ENCODE results near the gene MAGI2.
A peak's percentile ranks its signal among the peaks of the same experiment; 100 is the strongest.

MAGI2 gene

DNA sequence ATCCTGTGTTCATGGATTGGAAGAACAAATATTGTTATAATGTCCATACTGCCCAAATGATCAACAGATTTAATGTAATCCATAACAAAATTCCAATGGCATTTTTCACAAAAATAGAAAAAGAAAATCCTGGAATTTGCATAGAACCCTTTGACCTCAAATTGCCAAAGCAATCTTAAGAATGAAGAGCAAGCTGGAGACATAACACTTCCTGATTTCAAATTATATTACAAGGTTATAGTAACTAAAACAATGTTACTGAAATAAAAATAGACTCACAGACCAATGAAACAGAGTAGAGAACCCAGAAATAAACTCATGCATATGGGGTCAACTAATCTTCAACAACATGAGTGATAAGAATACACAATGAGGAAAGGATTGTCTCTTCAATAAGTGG, 1352.4 kb downstream of the MAGI2 start:
- no peak for DNase-seq

DNA sequence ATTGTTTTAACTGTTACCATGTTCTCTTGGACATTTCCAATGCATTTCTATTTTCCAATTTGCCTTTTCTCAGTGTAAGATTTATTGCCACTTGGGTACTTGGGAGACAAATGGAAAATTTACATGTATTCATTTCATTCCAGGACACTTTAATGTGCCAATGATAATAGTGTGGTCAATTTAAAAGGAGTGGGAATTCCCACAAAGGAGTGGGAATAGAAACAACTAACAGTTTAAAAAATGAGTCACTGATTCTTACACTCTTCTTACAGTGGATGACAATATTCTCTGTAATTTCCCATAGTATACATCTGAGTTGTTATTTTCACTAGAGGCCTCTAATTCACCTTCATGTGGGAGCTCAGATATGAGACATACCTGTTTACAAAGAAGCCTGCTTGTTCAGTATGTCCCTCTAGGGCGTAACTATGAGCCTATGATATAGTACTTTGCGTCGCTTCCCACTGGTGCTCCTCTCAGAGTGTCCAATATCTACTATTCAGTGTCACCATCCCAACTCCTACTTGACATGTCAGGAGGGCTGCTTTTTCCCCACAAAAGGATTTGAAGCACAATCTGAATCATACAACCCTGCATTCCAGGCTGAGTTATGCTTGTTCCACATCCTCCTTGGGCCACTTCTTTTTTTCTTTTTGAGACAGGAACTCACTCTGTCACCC, 1353.6 kb downstream of the MAGI2 start:
- DNase-seq, result no peak

DNA sequence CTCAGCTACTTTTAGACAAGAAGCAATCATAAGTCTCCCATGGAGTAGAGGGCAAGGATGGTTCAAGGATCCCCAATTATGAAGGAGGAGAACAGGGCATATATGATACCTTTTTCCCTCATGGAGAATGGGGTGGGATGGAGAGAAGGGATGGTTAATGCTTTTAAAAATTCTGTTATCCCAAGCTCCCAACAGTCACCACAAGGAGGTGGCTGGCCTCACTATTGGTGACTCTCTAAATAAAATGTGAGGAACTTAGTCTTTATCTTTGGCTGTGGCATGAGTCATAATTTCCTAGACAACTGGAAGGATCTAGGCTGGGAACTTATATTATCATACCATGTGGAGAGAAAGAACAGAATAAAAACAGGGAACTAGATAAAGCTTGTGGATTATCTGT, 1357.9 kb downstream of the MAGI2 start:
- no peak for DNase-seq

DNA sequence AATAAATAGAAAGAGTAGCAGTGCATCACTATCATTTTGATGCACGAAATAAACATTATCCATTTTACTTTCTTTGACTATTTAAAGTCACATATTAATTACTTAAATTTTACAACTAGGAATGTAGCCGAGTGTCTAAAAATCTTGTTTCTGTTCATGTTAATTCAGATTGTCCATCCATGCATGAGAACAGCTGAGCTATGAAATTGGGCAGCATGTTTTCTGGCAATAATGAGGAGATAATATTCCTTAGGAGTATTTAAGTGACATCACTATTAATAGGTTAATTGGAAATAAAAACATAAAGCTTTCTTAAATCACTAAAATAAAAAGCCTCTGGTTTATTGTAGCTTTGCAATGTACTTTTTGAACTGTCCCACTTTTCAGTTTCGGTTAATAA, 1361.1 kb downstream of the MAGI2 start:
- no peak for DNase-seq

DNA sequence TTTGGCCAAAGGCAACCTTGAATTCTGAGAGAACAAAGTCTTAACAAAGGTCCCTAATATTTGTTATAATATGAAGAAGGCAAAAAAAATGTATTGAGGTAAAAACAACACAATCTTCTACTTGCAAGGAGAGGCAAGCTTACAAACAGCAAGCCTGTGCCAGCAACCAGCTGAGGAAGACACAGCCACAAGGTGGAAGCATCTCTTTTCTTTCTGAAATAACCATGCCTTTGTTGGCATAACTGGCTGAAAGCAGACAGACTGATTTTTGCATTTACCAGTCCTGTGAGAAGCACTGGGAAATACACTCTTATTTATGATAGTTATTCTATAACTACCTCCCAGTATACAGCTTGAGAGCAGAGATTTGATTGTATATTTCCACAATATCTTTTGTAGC, 1362.9 kb downstream of the MAGI2 start:
- DNase-seq, result peak; percentile 55

DNA sequence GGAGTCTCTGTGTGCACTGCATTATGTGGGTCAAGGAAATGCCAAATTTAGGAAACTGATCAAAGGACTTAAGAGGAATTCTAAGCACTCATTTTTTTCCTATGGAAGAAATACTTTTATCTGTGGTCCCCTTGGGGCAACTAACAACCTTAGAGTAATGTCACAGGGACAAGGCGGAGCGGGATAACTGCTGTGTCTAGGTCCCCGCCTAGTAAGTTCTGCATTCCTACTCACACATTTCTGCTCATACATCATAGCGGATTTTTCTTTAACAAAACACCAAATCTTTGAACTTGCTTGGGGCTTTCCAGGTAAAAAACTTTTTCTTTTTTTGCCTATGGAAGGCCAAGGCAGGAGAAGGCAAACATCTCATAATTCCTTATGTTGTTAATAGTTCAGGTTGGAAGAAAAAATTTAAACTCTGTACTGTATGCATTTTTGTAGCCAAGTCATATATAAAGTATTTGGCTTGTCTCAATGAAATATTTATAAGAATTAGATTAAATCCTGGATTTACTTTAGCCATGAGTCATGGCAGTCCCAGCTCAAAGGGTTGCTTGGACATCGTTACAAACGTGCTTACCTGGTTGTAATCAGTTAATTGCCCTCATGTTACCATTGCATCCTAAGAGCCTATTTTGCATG, 1369.9 kb downstream of the MAGI2 start:
- DNase-seq, result no peak

DNA sequence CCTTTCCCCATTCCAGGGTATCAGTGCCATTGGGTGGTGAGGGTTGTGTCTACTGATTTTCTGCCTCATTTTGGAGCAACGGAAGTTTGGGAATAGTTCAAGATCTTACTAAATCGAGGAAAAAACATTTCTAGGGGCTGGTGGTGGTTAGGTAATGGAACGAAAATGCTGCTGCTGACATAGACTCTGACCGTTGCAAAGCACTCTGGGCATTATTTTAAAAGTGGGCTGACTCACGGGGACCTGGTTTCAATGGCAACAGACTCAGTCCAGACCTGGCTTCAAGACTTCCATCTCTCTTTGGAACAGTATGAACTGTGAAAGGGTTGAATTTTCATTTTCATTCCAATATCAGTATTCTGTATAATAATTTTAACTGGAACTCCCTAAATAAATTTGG, 1370.9 kb downstream of the MAGI2 start:
- no peak for DNase-seq

DNA sequence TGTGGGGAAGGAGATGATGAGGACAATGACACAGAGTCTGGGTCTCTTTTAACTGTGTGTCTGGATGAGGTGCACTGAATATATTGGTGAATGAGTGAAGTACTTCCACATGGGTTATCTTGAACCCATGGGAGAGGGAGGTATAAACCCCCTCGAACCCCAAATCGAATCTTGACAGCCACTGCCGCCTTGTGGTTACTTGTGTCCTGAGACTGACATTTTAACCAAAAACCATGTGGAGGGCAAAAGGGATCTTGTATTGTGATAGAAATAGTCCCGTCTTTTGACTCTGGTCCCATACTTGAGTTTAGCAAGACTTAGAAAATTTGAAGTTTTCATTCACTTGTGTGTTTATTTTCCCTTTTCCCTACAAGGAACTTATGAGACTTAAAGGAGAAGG, 1371.6 kb downstream of the MAGI2 start:
- DNase-seq, result no peak

DNA sequence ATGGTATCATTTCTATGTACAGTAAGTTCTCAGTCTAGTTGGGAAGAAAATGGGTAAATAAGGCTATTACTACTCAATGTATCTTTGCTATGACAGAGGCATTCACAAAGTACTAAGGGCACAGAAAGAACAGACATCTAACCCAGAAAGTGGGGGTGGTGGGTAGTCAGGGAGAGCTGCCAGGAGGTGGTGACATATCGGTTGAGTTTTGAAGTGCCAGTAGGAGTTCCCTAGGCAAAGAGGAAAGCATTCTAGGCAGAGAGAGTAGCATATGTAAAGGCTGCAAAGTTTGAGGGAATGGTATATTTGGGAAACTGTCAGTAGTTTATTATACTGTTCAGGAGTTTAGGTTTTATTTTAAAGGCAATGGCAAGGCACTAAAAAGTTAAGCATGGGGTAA, 1372.1 kb downstream of the MAGI2 start:
- no peak for DNase-seq

DNA sequence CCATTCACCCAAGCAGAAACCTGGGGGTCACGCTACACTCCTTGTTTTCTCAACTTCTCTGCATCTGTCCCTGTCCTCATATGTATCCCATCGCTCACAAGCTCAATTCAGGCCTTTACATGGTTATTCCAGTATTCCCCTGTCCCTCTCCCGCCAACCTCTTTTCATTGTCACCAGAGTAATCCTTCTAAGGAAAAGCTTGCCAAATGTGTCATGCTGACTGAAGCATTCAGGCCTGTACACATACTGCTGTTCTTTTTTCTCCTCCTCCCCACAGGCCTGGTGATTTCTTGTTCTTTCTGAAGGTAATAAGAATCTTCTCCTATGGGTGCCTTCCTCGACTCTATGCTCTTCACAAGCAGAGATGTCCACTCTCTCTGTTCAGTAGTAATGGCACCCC, 1372.7 kb downstream of the MAGI2 start:
- no peak for DNase-seq

DNA sequence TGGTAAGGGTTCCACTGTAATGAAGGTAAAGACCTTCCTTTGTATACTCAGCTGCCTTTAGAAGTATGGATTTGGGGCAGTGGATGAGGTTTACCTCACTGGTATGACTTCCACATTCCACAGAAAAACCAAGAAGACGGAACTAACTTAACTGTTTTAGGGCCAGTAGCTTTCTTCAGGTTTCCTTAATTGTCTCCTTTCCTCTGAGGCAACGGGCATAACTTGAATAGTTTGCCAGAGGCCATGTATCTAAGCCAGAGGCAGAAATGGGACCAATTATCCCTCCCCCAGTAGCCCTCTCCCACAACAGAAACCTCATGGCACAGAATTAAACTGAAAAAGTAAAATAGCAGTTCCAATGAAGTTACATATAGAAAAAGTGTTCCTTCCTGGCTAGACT, 1373.2 kb downstream of the MAGI2 start:
- DNase-seq, result no peak

DNA sequence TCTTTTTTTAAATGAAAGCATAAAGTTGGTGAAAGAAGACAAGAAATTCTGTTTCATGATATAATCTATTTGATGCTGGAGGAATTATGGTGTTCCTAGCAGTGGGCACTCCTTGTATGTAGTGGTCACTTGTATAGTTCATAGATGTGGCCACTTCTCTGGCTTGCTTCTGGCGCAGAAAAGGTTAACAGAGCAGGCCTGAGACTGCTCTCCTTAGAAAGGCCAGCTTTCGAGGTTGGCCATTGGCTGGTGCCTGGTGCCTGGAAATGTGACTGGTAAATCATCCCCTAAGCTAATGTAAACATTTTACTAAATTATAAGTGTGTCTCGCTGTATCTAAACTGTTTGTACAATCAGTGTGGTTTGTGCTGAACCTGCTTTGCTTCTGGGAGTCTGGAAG, 1378.8 kb downstream of the MAGI2 start:
- no peak for DNase-seq

DNA sequence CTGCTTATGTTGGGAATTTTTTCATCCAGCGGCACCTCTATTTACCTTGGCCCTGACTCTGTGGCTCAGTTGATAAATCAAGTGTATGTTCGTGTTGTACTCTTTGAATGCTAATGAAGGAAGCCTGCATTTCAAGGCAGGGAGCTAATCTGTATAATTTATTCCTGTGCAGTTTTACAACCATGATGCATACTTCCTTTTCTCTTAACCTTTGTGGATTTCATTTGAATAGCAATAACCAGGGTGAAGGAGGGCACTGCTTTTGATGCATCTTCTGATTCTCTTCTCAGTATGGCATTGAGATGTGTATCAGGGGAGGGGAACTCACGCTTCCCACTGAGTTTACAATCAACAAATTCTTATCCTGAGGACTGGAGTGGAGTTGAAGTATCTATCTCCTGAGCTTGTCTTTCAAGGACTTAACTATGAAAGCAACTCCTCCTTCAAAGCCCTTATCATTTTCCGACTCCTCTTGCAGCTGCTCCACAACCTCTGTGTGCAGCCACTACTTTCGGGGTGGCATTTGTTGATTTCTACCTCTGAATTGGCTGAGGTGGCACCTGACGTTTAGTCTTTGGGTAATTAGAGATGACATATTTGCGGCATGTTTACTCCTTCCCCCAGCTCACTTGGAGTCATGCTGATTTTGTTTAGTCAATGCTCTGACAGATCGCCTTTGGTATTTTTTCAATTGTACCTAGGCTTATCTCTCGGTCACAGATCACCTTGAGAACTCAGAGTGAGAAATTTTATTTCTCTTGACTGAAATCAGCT, 1379.7 kb downstream of the MAGI2 start:
- peak; percentile 11 for DNase-seq

DNA sequence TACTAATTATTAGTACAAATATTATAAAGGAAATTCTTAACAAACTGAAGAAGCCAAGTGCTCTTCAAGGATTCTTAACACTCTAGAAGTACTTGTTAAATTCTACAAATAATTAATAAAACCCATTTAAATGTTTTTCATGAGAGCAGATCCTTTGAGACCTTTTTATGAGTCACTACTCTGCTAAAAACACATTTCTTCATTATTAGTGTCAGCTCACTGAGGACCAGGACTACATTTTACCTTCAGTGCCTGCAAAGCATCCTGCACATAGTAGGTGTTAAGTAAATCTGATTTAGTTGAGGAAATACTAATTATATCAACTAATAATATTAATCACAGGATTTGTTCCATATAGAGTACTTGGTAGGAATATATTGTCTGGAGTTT, 1381.3 kb downstream of the MAGI2 start:
- DNase-seq, result no peak

DNA sequence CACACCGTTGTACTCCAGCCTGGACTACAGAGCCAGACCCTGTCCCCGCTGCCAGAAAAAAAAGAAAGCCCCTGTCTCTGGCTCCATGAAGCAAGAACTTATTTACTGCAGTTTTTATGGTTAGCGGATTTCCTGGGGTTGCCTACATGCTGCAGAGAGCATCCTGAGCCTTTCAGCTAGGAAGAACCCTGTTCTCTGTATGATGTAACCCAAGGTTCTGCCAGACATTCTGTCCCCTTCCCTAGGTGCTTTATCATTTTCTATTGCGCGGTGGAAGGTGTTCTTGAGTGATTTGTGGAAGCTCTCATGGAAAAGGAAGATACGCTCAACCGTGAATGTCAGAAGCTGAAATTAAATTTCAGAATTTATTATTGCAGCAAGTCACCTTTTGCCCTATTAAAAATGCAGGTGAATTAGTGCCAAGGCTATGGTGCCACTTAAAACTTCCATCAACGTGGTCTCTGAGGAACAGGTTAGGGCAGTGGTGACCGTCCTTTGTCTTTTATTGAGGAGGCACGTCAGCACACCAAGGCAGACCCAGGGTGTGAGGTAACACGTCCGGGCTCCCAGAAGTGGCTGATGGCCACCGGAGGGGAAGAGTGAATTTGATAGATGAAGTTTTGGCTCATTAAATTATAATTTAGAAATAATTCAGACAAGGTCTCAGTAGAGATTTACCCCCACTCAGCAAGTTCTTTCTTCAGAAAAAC, 1381.8 kb downstream of the MAGI2 start:
- no peak for DNase-seq

DNA sequence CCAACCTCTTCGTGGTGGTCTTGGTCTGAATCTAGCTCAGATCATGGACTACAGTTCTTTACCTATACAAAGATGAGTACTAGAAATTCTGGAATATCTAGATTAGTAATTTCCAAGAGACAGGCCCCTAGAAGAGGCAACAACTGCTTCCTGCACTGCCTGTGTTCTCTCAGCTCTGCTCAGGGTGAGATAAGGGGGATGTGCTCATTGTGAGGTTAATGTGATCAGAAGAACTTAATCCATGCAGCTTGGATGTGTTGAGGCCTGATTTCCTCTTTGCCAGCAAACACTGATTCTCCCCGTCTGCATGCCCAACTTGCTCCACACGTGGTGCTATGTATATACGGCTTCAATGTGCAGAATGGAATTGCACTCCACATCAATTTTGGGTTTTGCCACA, 1386.9 kb downstream of the MAGI2 start:
- DNase-seq, result no peak

DNA sequence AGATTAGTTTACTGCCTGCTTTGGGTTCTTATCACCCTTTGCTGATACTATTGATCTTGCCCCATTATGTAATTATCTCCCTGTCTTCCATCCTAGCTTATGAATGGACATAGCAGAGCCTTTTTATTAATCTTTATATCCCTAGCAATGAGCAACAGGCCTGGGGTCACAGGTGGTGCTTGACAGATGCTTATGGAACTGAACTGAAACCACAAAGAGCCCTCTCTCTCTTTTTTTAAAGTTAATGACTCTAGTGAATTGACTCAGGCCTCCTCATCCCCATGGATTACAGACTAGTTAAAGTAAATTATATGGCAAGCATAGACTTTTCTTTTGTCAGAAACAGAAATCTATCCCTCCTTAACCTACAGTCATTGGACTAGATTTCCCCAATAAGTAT, 1389.7 kb downstream of the MAGI2 start:
- peak; percentile 58 for DNase-seq

DNA sequence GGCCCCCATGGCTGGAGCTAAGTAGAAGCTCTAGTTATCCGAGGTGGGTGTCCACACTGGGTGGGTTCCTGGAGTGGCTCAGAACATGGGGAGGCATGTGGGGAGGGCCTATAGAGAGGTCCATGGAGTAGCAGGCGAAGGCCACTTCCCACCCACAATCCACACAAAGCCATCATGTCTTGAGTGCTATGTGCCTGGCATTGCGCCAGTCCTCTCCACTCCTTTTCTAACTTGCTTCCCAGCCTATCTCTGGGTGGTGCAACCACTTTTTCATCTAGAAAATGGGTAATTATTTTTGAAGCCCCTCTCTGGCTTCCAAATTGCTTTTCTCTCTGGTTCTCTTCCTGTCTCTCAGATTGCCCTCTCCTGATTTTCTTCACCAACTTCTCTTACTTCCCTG, 1391.3 kb downstream of the MAGI2 start:
- DNase-seq, result no peak

DNA sequence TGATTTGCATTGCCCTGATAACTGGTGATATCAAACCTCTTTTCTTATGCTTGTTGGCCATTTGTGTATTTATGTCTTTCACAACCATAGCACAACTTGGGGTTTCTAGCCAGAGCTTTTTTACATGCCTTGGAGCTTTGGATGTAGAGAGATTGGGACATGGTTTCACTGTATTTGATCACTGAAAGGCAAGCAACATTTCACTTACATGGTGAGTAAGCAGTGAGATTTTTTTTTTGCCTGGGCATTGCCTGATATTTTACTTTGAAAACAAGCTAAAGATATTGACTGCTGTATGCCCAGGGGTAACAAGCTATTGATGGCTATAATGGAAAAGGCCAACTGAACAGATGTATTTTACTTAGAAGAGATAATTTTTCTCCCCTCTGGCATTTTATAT, 1395.9 kb downstream of the MAGI2 start:
- no peak for DNase-seq

DNA sequence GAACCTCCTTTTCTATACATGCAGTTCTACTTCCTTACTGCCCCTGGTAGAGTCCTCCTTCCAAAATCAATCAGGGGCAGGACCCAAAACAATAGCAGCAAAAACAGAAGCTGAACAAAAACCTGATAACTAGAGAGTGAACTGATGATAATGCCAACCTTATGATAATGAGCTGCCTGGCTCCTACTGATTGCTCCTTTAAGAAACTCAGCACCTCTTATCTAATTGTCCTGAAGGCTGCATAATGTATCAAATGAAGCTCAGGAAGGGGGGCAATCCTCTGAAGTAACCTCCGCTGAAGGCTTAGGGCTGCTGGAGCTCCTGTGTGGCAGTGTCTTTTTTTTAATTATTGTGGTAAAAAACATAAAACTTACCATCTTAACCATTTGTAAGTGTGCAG, 1397.9 kb downstream of the MAGI2 start:
- no peak for DNase-seq

DNA sequence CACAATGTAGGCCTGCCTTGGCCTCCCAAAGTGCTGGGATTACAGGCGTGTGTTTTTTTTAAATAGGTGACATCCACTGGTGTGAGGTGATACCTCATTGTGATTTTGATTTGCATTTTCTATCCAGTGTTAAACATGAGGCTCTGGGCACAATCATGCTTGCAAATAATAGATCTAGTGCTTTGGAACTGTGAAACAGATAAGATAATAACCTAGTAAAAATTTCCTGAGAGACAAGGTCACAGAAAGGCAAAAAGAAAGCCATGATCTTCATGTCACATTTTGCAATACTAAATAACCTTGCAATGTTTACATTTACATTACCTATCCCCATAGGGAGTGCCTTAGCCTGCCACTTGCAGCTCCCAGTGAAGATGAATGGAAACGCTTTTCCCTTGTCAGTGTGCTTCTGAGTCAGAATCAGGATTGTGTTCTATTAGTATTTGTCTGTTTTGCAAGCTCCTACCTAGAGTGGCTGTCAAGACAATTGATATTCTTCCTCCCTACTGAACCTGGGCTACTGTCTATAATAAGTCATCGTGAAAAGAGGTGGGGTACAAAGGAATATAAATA, 1398.4 kb downstream of the MAGI2 start:
- DNase-seq, result peak; percentile 45

DNA sequence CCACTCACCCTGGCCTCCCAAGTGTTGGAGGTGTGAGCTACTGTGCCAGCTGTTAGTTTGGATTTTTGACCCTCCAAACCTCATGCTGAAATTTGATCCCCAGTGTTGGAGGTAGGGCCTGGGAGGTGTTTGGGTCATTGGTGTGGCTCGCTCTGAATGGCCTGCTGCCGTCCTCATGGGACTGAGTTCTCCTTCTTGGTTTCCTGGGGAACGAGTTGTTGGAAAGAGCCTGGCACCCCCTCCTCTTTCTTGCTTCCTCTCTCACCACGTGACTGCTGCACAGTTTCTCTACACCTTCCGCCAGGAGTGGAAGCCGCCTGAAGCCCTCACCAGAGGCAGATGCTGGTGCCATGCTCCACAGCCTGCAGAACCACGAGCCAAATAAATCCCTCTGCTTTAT, 1401.4 kb downstream of the MAGI2 start:
- DNase-seq, result no peak

DNA sequence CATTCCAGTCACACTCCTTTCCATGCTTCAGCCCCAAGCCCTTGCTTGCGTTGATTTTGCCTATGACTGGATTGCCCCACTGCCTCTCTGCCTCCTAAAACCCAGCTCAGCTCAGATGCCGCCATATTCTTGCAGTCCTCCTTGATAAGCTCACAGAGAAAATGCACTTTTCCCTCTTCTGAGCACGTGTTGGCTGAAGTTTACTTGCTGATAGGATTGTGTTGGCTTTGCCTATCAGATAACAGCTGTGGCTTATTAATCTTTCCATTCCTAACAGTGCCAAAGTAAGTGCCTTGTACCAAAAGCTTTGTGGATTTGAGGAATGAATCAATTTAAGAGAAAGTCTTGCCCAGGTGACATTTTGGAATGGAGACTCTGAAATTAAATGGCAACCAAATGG, 1405.7 kb downstream of the MAGI2 start:
- DNase-seq, result no peak

Measured in NCI-H2171 treated with DMSO at 0.1 percent for 48 hours (cell line).